GM12875 (cell line): ENCODE data around the gene UGT3A1.
A peak's percentile ranks its signal among the peaks of the same experiment; 100 is the strongest.
"Not testable (repeated sequence)": the region's sequence is repeated elsewhere in the genome, so short reads cannot be mapped to it uniquely, and the experiment has no call there.

Experiments
- H3K4me3 ChIP-seq: one replicate; pipeline ENCODE4 v1.5.1; 2011; ENCODE audit warnings: low read depth, low read length, control low read depth
- CTCF ChIP-seq: IDR thresholded peaks from 2 replicates; pipeline ENCODE4 v1.5.1; 2011; ENCODE audit warnings: low read depth, mild to moderate bottlenecking, control low read depth, inconsistent platforms, low read length, moderate library complexity, borderline replicate concordance; ENCODE audit not compliant: insufficient read depth

Gene UGT3A1

GRCh38 chr5:35988529-35988928 is 2.7 kb downstream of the UGT3A1 start:
- H3K4me3 ChIP-seq = no peak overlapping the region
- TF ChIP-seq CTCF = no peak

GRCh38 chr5:35987776-35988175 is 3.4 kb downstream of the UGT3A1 start:
- no peak for TF ChIP-seq CTCF
- H3K4me3 ChIP-seq = no peak overlapping the region

GRCh38 chr5:35979715-35980114 is 11.5 kb downstream of the UGT3A1 start:
- TF ChIP-seq CTCF = no peak
- H3K4me3 ChIP-seq = no peak overlapping the region

GRCh38 chr5:35976859-35977258 is 14.3 kb downstream of the UGT3A1 start:
- H3K4me3 ChIP-seq = not testable (repeated sequence)

- no peak for TF ChIP-seq CTCF
- H3K4me3 ChIP-seq = no peak overlapping the region
These were observed 16.6 kb downstream of the UGT3A1 start for GRCh38 chr5:35974570-35974969.

- H3K4me3 ChIP-seq = no peak overlapping the region
- no peak for TF ChIP-seq CTCF
These were observed 19.3 kb downstream of the UGT3A1 start for GRCh38 chr5:35971878-35972210.

GRCh38 chr5:35971186-35971877 is 19.9 kb downstream of the UGT3A1 start:
- no peak overlapping the region for H3K4me3 ChIP-seq
- TF ChIP-seq CTCF = no peak

- no peak overlapping the region for H3K4me3 ChIP-seq
- TF ChIP-seq CTCF = peak; percentile 24; the same call in 1 of the 2 replicates
These were observed 27.8 kb downstream of the UGT3A1 start for GRCh38 chr5:35963381-35963843.
